Neural crest cell (in vitro differentiated cells): ENCODE data around the gene FBXL5. TPM values are rescaled to one million over a fixed set of nuclear protein-coding genes. Genes with fewer than 3 reads are reported as not detected.

Source experiments
- DNase-seq: peaks from one replicate; pipeline ENCODE4 v3.0.0; 2021; ENCODE audit warnings: low read depth, mixed read lengths, low spot score
- H3K27ac Mint-ChIP-seq: one replicate; pipeline ENCODE4 v1.8.0; 2021; ENCODE audit warnings: mild to moderate bottlenecking, mixed read lengths; ENCODE audit not compliant: unreplicated experiment
- H3K27me3 Mint-ChIP-seq: 2 replicates; pipeline ENCODE4 v1.8.0; 2021; ENCODE audit warnings: low read depth, mild to moderate bottlenecking, mixed read lengths
- H3K36me3 Mint-ChIP-seq: 2 replicates; pipeline ENCODE4 v1.8.0; 2021; ENCODE audit warnings: low read depth, mild to moderate bottlenecking, mixed read lengths
- H3K4me1 Mint-ChIP-seq: 2 replicates; pipeline ENCODE4 v1.8.0; 2021; ENCODE audit warnings: mixed read lengths
- H3K4me3 Mint-ChIP-seq: one replicate; pipeline ENCODE4 v1.8.0; 2021; ENCODE audit warnings: mild to moderate bottlenecking, mixed read lengths
- H3K9me3 Mint-ChIP-seq: 2 replicates; pipeline ENCODE4 v1.8.0; 2021; ENCODE audit warnings: mixed read lengths
- total RNA-seq: library from RNA; stranded (reverse); gene quantifications from 2 replicates; pipeline ENCODE4 v1.2.1, GENCODE V29; 2021
- TF ChIP-seq, protein P1 (sequence below): fragments of 200-600 bp; sonication (generic); conservative IDR thresholded peaks from 2 replicates; pipeline ENCODE4 v1.5.0; 2021; ENCODE audit warnings: antibody characterized with exemption, mild to moderate bottlenecking

Gene FBXL5
- total RNA-seq, 1 donor from 2014 or later, result 71.2 TPM

DNA sequence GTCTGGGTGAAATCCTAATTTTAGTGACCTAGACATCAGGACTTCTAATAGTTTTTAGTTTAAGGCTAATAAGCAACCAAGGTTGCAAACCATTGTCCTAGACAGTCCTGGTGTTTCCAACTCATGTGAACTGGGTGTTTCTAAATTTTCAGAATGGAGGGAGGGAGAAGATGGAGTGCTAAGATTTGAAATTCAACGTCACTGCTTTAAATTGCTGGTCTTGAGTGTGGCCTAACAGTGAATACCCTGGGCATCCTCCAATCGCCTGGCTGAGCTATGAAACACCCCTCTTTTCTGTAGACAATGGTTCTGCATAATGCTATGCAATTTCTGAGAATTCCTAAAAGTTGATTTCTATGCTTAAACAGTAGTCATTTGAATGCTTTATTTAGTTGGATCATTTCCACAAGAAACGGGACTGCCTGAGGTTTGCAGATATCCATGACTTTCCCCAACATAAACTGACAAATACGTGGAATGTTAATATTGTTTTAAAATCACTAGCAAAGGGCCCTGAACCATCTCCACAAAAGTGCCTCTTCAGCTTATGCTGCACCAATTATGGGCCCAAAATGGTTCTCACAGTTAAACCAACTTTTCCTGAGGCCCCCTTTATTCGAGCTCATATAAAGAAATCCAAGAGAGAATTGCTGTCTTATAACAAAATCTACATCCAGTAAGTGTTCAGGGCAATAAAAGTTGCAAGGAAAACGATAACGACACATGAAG lies 1.1 kb downstream of the FBXL5 start:
- TF ChIP-seq, protein P1, sequence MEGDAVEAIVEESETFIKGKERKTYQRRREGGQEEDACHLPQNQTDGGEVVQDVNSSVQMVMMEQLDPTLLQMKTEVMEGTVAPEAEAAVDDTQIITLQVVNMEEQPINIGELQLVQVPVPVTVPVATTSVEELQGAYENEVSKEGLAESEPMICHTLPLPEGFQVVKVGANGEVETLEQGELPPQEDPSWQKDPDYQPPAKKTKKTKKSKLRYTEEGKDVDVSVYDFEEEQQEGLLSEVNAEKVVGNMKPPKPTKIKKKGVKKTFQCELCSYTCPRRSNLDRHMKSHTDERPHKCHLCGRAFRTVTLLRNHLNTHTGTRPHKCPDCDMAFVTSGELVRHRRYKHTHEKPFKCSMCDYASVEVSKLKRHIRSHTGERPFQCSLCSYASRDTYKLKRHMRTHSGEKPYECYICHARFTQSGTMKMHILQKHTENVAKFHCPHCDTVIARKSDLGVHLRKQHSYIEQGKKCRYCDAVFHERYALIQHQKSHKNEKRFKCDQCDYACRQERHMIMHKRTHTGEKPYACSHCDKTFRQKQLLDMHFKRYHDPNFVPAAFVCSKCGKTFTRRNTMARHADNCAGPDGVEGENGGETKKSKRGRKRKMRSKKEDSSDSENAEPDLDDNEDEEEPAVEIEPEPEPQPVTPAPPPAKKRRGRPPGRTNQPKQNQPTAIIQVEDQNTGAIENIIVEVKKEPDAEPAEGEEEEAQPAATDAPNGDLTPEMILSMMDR, result no peak
- H3K4me3 Mint-ChIP-seq, result peak overlapping the region; percentile 99
- DNase-seq, result peak; percentile 5
- H3K27me3 Mint-ChIP-seq, result no peaks in the 10 kb centered on the region
- H3K4me1 Mint-ChIP-seq, result peaks cover 48% of the 10 kb centered on the region
- H3K27ac Mint-ChIP-seq, result peak overlapping the region; percentile 98
- no peaks in the 10 kb centered on the region for H3K9me3 Mint-ChIP-seq
- H3K36me3 Mint-ChIP-seq, result no peaks in the 10 kb centered on the region

DNA sequence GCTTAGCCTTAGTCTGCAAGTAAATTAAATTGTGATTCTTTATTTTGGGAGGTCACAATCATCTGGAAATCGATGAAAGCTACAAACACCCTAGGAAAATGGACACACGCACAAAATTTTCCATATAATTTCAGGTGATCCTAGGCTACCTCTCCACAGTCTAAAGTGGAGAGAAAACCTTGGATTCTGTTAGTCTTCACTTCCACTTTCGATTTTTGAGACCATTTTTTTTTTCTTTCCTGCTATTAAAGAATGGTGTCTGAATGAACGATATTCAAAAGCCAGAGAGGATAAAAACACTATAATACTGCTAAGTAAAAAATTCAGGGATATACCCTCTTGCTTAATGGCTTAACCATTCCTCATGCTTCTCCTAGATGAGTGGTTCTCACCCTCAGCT lies 1.7 kb downstream of the FBXL5 start:
- H3K36me3 Mint-ChIP-seq, result no peaks in the 10 kb centered on the region
- H3K4me1 Mint-ChIP-seq, result peaks cover 51% of the 10 kb centered on the region
- H3K9me3 Mint-ChIP-seq, result no peaks in the 10 kb centered on the region
- no peak for DNase-seq
- H3K27ac Mint-ChIP-seq, result peak overlapping the region; percentile 98
- no peaks in the 10 kb centered on the region for H3K27me3 Mint-ChIP-seq
- TF ChIP-seq, protein P1, result no peak
- peak overlapping the region; percentile 99 for H3K4me3 Mint-ChIP-seq

DNA sequence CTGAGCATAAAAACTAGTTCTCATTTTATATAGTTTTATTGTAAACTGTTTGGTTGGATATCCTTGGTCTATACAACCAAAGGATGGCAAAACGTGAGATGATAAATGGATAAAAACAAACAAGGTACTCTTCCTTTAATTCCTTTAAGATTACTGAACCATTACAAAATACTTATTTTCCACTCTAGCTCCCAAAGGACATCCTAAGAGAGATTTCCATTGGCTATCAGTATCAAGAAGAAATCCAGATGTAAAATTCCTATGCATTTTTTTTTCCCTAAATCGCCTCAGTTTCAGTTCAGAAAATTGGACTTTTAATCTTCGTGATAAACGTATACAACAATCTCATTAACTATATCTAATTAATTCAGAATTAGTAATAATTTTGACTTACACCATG lies 2.3 kb downstream of the FBXL5 start:
- H3K9me3 Mint-ChIP-seq, result no peaks in the 10 kb centered on the region
- H3K27ac Mint-ChIP-seq, result no peak overlapping the region
- TF ChIP-seq, protein P1, result no peak
- peak overlapping the region; percentile 99 for H3K4me3 Mint-ChIP-seq
- DNase-seq, result no peak
- H3K36me3 Mint-ChIP-seq, result no peaks in the 10 kb centered on the region
- no peaks in the 10 kb centered on the region for H3K27me3 Mint-ChIP-seq
- H3K4me1 Mint-ChIP-seq, result peaks cover 53% of the 10 kb centered on the region

DNA sequence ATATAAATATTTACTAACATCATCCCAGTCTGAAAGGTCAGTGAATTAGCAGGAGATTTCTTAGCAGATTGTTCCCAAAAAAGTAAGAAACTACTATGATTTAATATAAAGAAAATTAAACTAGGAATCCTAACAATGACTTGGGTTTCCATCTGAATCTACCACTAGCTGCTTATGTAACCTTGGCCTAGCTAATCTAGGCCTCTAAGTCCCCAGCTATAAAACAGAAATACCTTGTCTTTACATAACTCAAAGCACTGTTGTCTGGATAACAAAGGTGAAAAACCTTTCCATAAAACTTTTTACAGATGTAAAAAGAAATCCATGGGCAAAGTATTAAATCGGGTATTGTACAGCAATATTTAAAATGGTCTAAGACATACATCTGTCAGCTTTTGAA lies 3.0 kb downstream of the FBXL5 start:
- peak overlapping the region; percentile 99 for H3K4me3 Mint-ChIP-seq
- TF ChIP-seq, protein P1, result no peak
- no peaks in the 10 kb centered on the region for H3K9me3 Mint-ChIP-seq
- H3K27me3 Mint-ChIP-seq, result no peaks in the 10 kb centered on the region
- H3K36me3 Mint-ChIP-seq, result no peaks in the 10 kb centered on the region
- no peak for DNase-seq
- peaks cover 53% of the 10 kb centered on the region for H3K4me1 Mint-ChIP-seq
- H3K27ac Mint-ChIP-seq, result no peak overlapping the region

DNA sequence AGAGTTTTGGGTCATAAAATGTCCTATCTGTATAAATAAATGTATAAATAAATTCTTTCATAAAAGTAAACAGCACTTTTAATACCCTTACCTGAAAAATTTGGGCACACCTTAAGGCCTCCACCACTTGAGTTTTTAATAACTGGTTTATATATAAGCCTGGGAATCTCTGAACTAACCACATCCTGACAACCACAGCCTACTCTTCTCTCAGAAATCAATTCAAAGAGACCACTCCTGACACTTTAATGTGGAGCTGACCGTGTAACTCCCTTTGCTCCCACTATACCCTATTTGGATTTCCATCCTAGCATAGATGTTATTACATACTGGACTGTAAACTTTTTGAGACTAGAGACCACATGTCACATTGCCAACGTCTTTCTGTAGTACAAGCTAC lies 3.5 kb downstream of the FBXL5 start:
- H3K9me3 Mint-ChIP-seq, result no peaks in the 10 kb centered on the region
- no peak overlapping the region for H3K27ac Mint-ChIP-seq
- peak overlapping the region; percentile 11 for H3K4me3 Mint-ChIP-seq

More for the DNA sequence above, 3.5 kb downstream of the FBXL5 start:
- TF ChIP-seq, protein P1, result no peak
- DNase-seq, result no peak
- H3K27me3 Mint-ChIP-seq, result no peaks in the 10 kb centered on the region
- no peaks in the 10 kb centered on the region for H3K36me3 Mint-ChIP-seq
- peaks cover 53% of the 10 kb centered on the region for H3K4me1 Mint-ChIP-seq
